WTC11 (cell line): ENCODE data around the gene LRRIQ1. TPM values are rescaled to one million over a fixed set of nuclear protein-coding genes. Genes with fewer than 3 reads are reported as not detected.

ENCODE experiments used
- ATAC-seq: fragments of 200-7000 bp; cut with Tn5 transposase; 2 replicates; pipeline ENCODE4 v1.10.0; 2021; ENCODE audit warnings: mild to moderate bottlenecking, moderate library complexity
- CTCF ChIA-PET: fragments of 300-600 bp; sonication (Branson Sonifier 250); formaldehyde crosslinking; loops from one replicate; lab custom pipeline; 2021; ENCODE audit warnings: antibody characterized with exemption; lab: Charles Lee
- POLR2A ChIA-PET: fragments of 350-600 bp; sonication (Branson Sonifier 250); formaldehyde crosslinking; loops from one replicate; lab custom pipeline; 2021; ENCODE audit warnings: antibody characterized with exemption; lab: Charles Lee
- DNase-seq: peaks from one replicate; pipeline ENCODE4 v3.0.0; 2021; ENCODE audit warnings: low spot score
- H3K27ac Mint-ChIP-seq: 2 replicates; pipeline ENCODE4 v1.8.0; 2021; ENCODE audit warnings: mixed read lengths
- H3K27me3 Mint-ChIP-seq: 2 replicates; pipeline ENCODE4 v1.8.0; 2021; ENCODE audit warnings: low read depth, mild to moderate bottlenecking, moderate library complexity, mixed read lengths
- H3K36me3 Mint-ChIP-seq: 2 replicates; pipeline ENCODE4 v1.8.0; 2021; ENCODE audit warnings: mixed read lengths
- H3K4me1 Mint-ChIP-seq: 2 replicates; pipeline ENCODE4 v1.8.0; 2022; ENCODE audit warnings: mixed read lengths
- H3K4me3 Mint-ChIP-seq: 2 replicates; pipeline ENCODE4 v1.8.0; 2021; ENCODE audit warnings: mild to moderate bottlenecking, moderate library complexity, mixed read lengths
- H3K9me3 Mint-ChIP-seq: 2 replicates; pipeline ENCODE4 v1.8.0; 2021; ENCODE audit warnings: mixed read lengths
- ARID4B ChIP-seq: sonication (generic); formaldehyde crosslinking; IDR thresholded peaks from 2 replicates; pipeline ENCODE4 v1.8.0; 2023; ENCODE audit warnings: missing genetic modification reagents, mild to moderate bottlenecking, borderline replicate concordance
- ATF1 ChIP-seq: sonication (generic); formaldehyde crosslinking; IDR thresholded peaks from 2 replicates; pipeline ENCODE4 v1.8.1; 2023; ENCODE audit warnings: mild to moderate bottlenecking, moderate library complexity, missing genetic modification reagents
- E2F5 ChIP-seq: sonication (generic); formaldehyde crosslinking; IDR thresholded peaks from 2 replicates; pipeline ENCODE4 v1.8.1; 2022; ENCODE audit warnings: mild to moderate bottlenecking, moderate library complexity, missing genetic modification reagents
- EMX1 ChIP-seq: fragments of 250-450 bp; sonication (Bioruptor Pico); IDR thresholded peaks from 2 replicates; pipeline ENCODE4 v1.8.0; 2021; ENCODE audit warnings: mild to moderate bottlenecking
- ERG ChIP-seq: fragments of 250-450 bp; sonication (Bioruptor Pico); IDR thresholded peaks from 2 replicates; pipeline ENCODE4 v1.8.0; 2021; ENCODE audit warnings: mild to moderate bottlenecking
- FOXK1 ChIP-seq: sonication (generic); formaldehyde crosslinking; IDR thresholded peaks from 2 replicates; pipeline ENCODE4 v1.8.0; 2022; ENCODE audit warnings: mild to moderate bottlenecking, moderate library complexity, missing genetic modification reagents
- FOXP1 ChIP-seq: sonication (generic); formaldehyde crosslinking; IDR thresholded peaks from 2 replicates; pipeline ENCODE4 v1.8.0; 2022; ENCODE audit warnings: missing genetic modification reagents, mild to moderate bottlenecking, moderate library complexity, borderline replicate concordance
- FOXP4 ChIP-seq: sonication (generic); formaldehyde crosslinking; IDR thresholded peaks from 2 replicates; pipeline ENCODE4 v1.8.0; 2022; ENCODE audit warnings: mild to moderate bottlenecking, missing genetic modification reagents
- MAX ChIP-seq: sonication (generic); formaldehyde crosslinking; IDR thresholded peaks from 2 replicates; pipeline ENCODE4 v1.8.0; 2022; ENCODE audit warnings: mild to moderate bottlenecking, missing genetic modification reagents
- NFATC4 ChIP-seq: fragments of 250-450 bp; sonication (Bioruptor Pico); IDR thresholded peaks from 2 replicates; pipeline ENCODE4 v1.9.0; 2021; ENCODE audit warnings: mild to moderate bottlenecking
- NFE2L1 ChIP-seq: sonication (generic); formaldehyde crosslinking; IDR thresholded peaks from 2 replicates; pipeline ENCODE4 v1.8.1; 2023; ENCODE audit warnings: missing genetic modification reagents
- NR1H2 ChIP-seq: sonication (generic); formaldehyde crosslinking; IDR thresholded peaks from 2 replicates; pipeline ENCODE4 v1.9.0; 2021; ENCODE audit warnings: mild to moderate bottlenecking, moderate library complexity, missing genetic modification reagents
- OVOL2 ChIP-seq: fragments of 250-450 bp; sonication (Bioruptor Pico); IDR thresholded peaks from 2 replicates; pipeline ENCODE4 v1.9.0; 2021; ENCODE audit warnings: mild to moderate bottlenecking, borderline replicate concordance
- RELA ChIP-seq: sonication (generic); formaldehyde crosslinking; IDR thresholded peaks from 2 replicates; pipeline ENCODE4 v1.8.1; 2022; ENCODE audit warnings: missing genetic modification reagents, mild to moderate bottlenecking, borderline replicate concordance
- SMAD3 ChIP-seq: sonication (generic); formaldehyde crosslinking; IDR thresholded peaks from 2 replicates; pipeline ENCODE4 v1.8.0; 2022; ENCODE audit warnings: missing genetic modification reagents, mild to moderate bottlenecking, borderline replicate concordance
- USF1 ChIP-seq: sonication (generic); formaldehyde crosslinking; IDR thresholded peaks from 2 replicates; pipeline ENCODE4 v1.8.0; 2022; ENCODE audit warnings: mild to moderate bottlenecking, missing genetic modification reagents
- ZBTB43 ChIP-seq: sonication (generic); formaldehyde crosslinking; IDR thresholded peaks from 2 replicates; pipeline ENCODE4 v1.8.1; 2023; ENCODE audit warnings: mild to moderate bottlenecking, missing genetic modification reagents
- ZNF219 ChIP-seq: sonication (generic); formaldehyde crosslinking; IDR thresholded peaks from 2 replicates; pipeline ENCODE4 v1.8.0; 2023; ENCODE audit warnings: missing genetic modification reagents, mild to moderate bottlenecking, borderline replicate concordance
- ZNF232 ChIP-seq: sonication (generic); formaldehyde crosslinking; IDR thresholded peaks from 2 replicates; pipeline ENCODE4 v1.8.0; 2022; ENCODE audit warnings: mild to moderate bottlenecking, missing genetic modification reagents
- ZNF317 ChIP-seq: sonication (generic); formaldehyde crosslinking; IDR thresholded peaks from 2 replicates; pipeline ENCODE4 v1.8.1; 2023; ENCODE audit warnings: low read depth, mild to moderate bottlenecking, moderate library complexity, missing genetic modification reagents, borderline replicate concordance
- ZNF671 ChIP-seq: fragments of 250-450 bp; sonication (Bioruptor Pico); IDR thresholded peaks from 2 replicates; pipeline ENCODE4 v1.8.0; 2021; ENCODE audit warnings: mild to moderate bottlenecking
- ZSCAN18 ChIP-seq: fragments of 250-450 bp; sonication (Bioruptor Pico); IDR thresholded peaks from 2 replicates; pipeline ENCODE4 v2.1.2; 2022; ENCODE audit warnings: mild to moderate bottlenecking, moderate library complexity
- total RNA-seq: library from RNA; stranded (reverse); gene quantifications from 3 replicates; pipeline ENCODE4 v1.2.3, GENCODE V29; 2021

The LRRIQ1 gene
- total RNA-seq, 1 experiment from 2014 or later: 1.3 TPM

GRCh38 chr12:85260447-85260846 is 224.3 kb downstream of the LRRIQ1 start (continued):
- TF ChIP-seq FOXP4 (CRISPR knock-in tag): no peak
- TF ChIP-seq SMAD3 (CRISPR knock-in tag): no peak
- no peak for TF ChIP-seq NFATC4 (CRISPR knock-in tag)
- no peak for TF ChIP-seq ERG
- no peak for TF ChIP-seq OVOL2 (CRISPR knock-in tag)
- no peak for TF ChIP-seq ZBTB43 (CRISPR knock-in tag)

GRCh38 chr12:85260896-85261295 is 224.7 kb downstream of the LRRIQ1 start:
- Mint-ChIP-seq H3K36me3 (no peaks in the 10 kb centered on the region), H3K4me1 (no peaks in the 10 kb centered on the region), H3K9me3 (no peaks in the 10 kb centered on the region), H3K27ac (no peak overlapping the region), H3K27me3 (no peaks in the 10 kb centered on the region), H3K4me3 (no peak overlapping the region)
- no peak for TF ChIP-seq FOXK1 (CRISPR knock-in tag)
- TF ChIP-seq ZNF671: no peak
- no peak for TF ChIP-seq ZSCAN18 (CRISPR knock-in tag)
- no peak for TF ChIP-seq ZNF219 (CRISPR knock-in tag)
- no peak for TF ChIP-seq ARID4B (CRISPR knock-in tag)
- no peak for TF ChIP-seq EMX1 (CRISPR knock-in tag)
- TF ChIP-seq FOXP1: no peak
- no peak for TF ChIP-seq NFATC4 (CRISPR knock-in tag)
- no peak for TF ChIP-seq ZNF232 (CRISPR knock-in tag)
- TF ChIP-seq E2F5 (CRISPR knock-in tag): no peak
- no peak for TF ChIP-seq USF1 (CRISPR knock-in tag)
- TF ChIP-seq NFE2L1 (CRISPR knock-in tag): no peak
- no peak for TF ChIP-seq MAX (CRISPR knock-in tag)
- no peak for TF ChIP-seq RELA
- TF ChIP-seq ATF1 (CRISPR knock-in tag): no peak
- no peak for TF ChIP-seq OVOL2 (CRISPR knock-in tag)
- no peak for TF ChIP-seq NR1H2 (CRISPR knock-in tag)
- no peak for TF ChIP-seq ZNF317
- ATAC-seq (no peak), DNase-seq (no peak)
- POLR2A ChIA-PET: no interaction called here
- CTCF ChIA-PET: interaction anchor here (0.6 to 0.8 kb wide), 2 partner anchors 9 to 120 kb away, joined by 3 to 4 read pairs; no protein-coding TSS in a partner anchor
